ENCODE results near the gene JAKMIP3.
"Not testable (repeated sequence)": the region's sequence is repeated elsewhere in the genome, so short reads cannot be mapped to it uniquely, and the experiment has no call there.

The JAKMIP3 gene

DNA sequence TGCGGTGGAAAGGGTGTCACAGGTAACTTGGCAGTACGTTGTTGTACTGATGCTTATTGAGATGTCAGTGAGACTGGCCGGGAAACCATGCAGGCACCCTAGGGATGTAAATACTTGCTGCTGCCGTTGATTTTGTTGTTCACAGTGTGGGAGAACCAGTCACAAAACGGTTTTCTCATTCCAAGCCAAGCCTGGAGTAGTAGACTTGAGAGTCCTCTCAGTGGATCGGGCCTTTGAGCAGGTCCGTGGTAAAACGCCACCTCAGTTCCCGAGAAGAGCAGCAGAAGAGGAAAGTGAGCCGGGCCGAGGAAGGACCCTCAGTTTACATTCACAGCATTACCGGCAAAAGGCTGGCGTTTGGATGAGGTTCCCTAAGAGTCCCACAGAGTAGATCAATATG, 1.1 kb downstream of the JAKMIP3 start:
- DNase-seq: no peak

DNA sequence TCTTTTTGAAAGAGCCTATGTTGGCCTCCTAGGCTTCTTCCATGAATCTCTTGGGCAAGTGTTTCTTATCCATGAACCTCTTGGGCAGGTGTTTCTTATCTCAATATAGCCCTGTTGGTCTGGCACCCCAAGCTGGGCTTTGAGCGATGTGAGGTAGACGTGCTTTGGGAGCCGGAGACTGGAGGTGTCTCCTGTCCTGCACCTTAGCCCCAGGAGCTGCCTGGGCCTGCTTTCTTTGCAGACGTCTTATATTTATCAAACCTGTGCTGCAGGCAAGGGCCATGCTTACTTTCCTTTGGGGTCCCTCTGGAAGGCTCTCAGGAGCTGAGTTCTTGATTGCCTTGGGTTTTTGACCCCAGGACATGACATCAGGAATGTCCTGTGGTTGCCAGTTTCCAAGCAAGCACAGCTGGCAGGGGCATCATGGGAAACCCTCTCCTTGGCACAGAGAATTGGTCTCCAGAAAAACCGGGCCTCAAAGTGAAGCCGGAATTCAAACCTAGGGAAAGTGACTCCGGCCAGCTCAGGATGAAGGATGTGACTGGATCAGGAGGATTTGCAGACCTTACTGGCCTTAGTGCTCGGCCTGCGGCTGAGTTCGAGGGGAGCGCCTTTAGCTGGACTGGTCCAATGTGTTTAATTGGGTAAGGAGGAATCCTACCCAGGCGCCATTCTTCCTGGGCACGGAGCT, 2.8 kb downstream of the JAKMIP3 start:
- DNase-seq: no peak

DNA sequence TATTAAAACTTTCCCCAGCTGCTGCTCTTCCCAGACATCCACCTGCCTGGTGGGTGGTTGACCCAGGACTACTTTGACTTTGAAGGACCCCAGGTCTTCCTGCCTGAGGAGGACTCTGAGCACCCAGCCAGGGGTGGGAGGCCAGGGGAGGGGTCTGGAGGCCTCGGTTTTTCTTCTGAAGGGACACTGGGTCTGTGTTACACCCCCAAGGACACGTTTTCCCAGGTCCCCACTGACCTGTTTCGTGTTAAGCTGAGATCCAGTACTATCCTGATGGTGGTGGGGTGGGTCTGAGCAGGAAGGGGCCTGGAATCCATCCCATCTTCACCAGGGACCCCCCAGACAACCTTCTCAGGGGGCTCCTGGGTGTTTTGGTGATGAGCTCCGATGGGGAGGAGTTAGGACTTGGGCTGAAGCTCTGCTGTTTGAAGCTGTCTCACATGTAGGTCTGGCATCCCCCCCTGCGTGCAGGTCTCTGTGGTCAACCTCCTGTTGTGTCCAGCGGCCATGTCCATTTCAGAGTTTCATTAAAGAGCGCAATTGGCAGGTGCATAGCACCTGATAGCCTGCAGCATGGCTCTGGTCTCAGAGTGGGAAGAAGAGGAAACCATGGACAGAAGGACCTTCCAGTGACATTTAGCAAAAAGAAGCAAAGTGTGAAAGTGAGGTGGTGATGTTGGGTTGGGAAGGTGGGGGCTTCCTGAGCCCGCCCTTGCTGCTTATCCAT, 3.5 kb downstream of the JAKMIP3 start:
- DNase-seq: no peak

DNA sequence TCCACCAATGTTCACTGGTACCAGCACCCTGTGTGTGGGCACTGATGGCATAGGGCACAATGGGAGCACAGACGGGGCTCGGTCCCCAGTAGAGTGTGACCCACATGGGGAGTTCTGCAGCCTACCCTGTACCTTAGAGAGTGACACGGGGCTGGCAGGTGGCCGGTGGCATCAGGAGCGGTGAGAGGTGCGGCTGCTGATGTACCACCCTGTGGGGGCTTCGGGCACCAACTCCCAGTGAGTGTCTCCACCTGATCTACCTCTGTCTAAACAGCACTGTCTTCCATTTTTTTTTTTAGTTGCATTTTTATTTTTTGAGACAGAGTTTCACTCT, 4.1 kb downstream of the JAKMIP3 start:
- no peak for DNase-seq

DNA sequence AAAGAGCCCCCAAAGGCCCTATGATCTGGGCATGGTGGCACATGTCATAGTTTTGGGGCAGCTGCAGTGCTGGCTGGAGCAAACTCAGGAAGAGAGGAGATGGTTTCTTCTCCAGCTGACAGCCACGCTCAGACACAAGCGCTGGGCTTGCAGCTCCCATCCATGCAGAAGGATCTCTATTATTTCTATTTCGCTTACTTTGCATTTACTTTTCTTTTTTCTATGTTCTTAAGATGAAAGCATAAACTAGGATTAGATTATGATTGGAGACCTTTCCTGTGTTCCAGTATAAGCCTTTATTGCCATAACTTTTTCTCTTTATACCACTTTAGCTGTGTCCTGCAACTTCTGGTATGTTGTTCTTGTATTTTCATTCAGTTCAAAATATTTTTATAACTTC, 5.0 kb downstream of the JAKMIP3 start:
- no peak for DNase-seq

DNA sequence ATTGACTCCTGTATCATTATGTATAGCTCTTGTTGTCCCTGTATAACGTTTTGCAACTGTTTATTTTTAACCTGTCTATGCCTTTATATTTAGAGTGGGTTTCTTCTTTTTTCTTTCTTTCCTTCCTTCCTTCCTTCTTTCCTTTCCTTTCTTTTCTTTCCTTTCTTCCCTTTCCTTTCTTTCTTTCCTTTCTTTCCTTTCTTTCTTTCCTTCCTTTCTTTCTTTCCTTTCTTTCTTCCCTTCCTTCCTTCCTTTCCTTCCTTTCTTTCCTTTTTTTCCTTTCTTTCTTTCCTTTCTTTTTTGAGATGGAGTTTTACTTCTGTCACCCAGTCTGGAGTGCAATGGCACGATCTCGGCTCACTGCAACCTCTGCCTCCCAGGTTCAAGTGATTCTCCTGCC, 5.9 kb downstream of the JAKMIP3 start:
- no peak for DNase-seq

DNA sequence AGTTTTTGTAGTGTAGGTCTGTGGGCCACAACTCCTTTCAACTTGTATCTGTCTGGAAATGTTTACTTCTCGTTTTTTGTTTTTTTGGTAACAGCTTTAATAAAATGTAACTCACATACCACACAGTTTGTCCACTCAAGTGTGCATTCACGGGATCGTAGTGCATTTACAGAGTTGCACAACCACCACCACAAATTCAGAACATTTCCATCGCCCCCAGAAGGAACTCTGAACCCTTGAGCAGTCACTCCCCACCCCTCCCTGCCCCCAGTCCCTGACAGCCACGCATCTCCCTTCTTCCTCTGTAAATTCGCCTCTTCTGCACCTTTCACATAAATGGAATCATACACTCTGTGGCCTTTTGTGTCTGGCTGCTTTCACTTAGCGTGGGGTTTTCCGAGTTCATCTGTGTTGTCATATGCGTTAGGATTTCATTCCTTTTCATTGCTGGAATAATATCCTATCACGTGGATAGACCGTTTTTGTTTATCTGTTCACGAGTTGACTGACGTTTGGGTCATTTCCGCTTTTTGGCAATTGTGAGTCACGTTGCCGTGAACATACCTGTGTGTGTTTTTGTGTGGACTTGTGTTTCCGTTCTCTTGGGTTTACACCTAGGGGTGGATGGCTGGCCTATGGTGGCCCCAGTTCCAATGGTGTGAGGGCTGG, 10.3 kb downstream of the JAKMIP3 start:
- DNase-seq: no peak

GRCh38 chr10:132076578-132077081, 10.9 kb downstream of the JAKMIP3 start:
- DNase-seq: no peak

GRCh38 chr10:132077091-132077490, 11.3 kb downstream of the JAKMIP3 start:
- DNase-seq: no peak

DNA sequence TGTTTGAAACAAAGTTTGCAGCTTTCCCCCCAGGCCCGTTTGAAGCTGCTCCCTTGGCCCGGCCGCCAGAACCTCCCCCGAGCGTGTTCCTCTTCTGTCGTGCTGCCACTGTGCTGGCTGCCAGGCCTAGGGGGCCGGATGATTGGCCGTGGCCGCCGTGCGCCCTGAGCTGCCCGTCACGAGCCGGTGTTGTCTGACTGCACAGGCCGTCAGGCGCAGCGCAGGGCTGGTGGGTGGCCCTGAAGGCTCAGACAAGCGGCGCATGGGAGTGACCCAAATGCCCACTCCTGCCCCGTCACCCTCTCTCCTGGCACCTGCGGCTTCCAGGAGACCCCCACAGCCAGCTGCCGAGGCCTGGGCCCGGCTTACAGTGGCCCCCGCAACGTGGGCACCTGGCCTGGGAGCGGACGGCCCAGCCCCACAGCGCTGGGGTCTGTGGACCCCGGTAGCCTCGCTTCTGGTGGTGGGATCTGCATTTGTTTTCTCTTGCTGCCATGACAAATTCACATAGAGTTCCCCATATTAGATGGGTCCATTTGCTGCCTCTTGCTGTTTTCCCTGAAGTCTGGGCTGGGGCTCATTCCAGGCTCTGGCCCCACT, 13.1 kb downstream of the JAKMIP3 start:
- no peak for DNase-seq

DNA sequence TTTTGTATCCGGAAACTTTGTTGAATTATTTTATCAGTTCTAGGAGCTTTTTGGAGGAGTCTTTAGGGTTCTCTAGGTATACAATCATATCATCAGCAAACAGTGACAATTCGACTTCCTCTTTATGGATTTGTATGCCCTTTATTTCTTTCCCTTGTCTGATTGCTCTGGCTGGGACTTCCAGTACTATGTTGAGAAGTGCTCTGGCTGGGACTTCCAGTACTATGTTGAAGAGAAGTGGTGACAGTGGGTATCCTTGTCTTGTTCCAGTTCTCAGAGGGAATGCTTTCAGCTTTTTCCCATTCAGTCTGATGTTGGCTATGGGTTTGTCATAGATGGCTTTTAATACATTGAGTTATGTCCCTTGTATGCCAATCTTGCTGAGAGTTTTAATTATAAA, 18.6 kb downstream of the JAKMIP3 start:
- DNase-seq: not testable (repeated sequence)

GRCh38 chr10:132093236-132093635, 27.5 kb downstream of the JAKMIP3 start:
- DNase-seq: not testable (repeated sequence)

GRCh38 chr10:132094581-132095234, 29.0 kb downstream of the JAKMIP3 start:
- DNase-seq: no peak

- no peak for DNase-seq
Measured at GRCh38 chr10:132095403-132096113, 29.8 kb downstream of the JAKMIP3 start.

DNA sequence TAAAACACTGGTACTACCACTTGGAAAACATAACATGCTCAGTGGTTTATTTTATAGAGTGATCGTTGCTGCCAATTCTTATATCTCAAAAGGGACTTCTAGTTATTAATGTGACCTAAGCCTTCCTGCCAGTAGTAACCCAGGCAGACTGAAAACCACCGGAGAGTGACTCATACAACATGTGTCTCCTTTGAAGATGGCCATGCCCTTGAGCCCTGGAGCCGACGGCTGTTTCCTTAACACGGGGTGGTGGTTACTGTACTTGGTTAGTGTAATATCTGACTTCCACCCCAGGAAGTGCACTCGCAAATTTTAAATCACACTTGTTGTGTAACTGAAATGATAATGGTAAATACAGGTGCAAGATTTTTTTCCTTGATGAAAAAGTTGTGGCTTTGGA, 30.5 kb downstream of the JAKMIP3 start:
- no peak for DNase-seq

DNA sequence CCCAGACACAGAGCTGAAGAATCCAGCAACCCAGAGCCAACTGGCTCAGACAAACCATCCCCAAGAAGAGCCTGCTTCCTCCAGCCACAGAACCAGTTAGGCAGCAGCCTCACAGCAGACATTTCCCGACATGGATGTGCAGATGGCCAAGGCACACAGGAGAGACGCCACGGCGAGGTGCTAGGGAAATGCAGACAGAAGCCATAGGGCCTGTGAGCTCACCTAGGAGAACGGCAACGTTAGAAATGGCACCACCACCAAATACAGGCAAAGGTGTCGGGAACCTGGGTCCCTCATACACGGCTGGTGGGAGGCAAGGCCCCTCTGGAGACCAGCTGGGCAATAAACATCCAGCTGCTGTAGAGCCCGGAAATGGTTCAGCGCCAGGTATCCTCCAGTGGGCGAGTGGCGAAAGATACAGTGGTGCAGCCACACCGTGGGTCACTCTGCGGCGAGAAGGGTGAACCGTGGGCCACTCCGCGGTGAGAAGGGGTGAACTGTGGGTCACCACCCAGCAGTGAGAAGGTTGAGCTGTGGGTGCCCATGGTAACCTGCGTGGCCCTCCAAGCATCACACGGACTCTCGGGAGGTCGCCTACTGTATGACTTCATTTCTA, 31.2 kb downstream of the JAKMIP3 start:
- no peak for DNase-seq

- DNase-seq: no peak
Measured at GRCh38 chr10:132097609-132098377, 32.0 kb downstream of the JAKMIP3 start.

DNA sequence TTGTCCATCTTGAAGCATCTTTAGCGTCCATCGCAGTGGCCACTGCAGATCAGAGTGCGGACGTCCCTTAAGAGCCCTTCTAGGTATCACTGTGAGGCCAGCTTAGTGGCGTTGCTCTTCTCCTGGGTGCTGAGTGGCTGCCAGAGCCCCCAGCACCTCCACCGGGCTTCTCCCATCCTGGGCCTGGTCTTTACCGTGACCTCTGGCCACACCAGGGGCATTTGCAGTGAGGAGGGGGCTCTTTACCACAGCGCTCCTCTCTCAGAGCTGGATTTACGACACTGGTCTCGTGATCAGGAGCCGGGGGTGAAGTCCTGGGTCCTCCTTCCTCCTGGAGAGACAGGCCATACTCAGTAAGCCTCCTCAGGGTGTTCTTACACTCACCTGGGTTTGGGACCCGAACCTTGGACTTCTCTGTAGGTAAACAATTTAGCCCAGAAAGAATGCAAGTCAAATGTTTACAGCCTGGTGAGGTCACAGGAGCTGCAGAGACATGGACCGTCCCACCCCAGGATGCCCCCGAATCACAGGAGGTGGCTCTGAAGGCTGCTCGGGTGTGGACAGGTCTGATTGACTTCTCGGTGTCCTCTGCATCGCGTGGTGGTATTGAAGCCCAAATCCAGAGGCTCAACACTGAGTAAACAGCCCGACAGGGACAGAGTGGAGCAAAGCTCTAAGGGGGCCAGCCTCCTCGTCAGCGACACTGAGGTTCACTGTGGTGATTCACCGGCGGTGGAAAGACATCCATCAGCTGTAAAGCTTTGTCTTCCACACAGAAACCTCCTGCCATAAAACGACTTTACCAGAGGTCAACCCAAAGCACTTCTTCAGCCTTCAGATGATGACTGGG, 33.0 kb downstream of the JAKMIP3 start:
- no peak for DNase-seq

- no peak for DNase-seq
Measured at GRCh38 chr10:132099389-132100090, 33.8 kb downstream of the JAKMIP3 start.

GRCh38 chr10:132100091-132100481, 34.3 kb downstream of the JAKMIP3 start:
- no peak for DNase-seq
